ENCODE measurements around the gene CD8B2. TPM values are rescaled to one million over a fixed set of nuclear protein-coding genes. Genes with fewer than 3 reads are reported as not detected.
"Not testable (repeated sequence)": the region's sequence is repeated elsewhere in the genome, so short reads cannot be mapped to it uniquely, and the experiment has no call there.

Gene CD8B2
- polyA plus RNA-seq, 3 donors, result 0.06 TPM; not detected in 2

GRCh38 chr2:106566484-106566883, 79.3 kb downstream of the CD8B2 start:
- H3K27ac ChIP-seq (ENCODE audit: low read depth, low read length), result not testable (repeated sequence)

GRCh38 chr2:106570316-106570715, 83.2 kb downstream of the CD8B2 start:
- no peak overlapping the region for H3K27ac ChIP-seq (ENCODE audit: low read depth, low read length)
- 59 to 79% (median 74%) methylated on average over 3 of the region's 3 CpGs for WGBS, 3 donors

Other genes starting within 250 kb of the CD8B2 start
- gene RGPD3, start 19.0 kb upstream of the CD8B2 start, polyA plus RNA-seq, result under 1 TPM; 0.10 to 0.15 (median 0.11) TPM